GM23338 (cell line): ENCODE results near the gene SLC13A3.

ENCODE experiments used
- EZH2 ChIP-seq: fragments of 200-600 bp; sonication (generic); IDR thresholded peaks from one replicate; pipeline ENCODE4 v1.8.0; 2017; ENCODE audit warnings: antibody characterized with exemption, mild to moderate bottlenecking, low read depth; ENCODE audit not compliant: unreplicated experiment
- EZH2phosphoT487 ChIP-seq: fragments of 200-600 bp; sonication (generic); IDR thresholded peaks from one replicate; pipeline ENCODE4 v1.8.1; 2018; ENCODE audit warnings: antibody characterized with exemption; ENCODE audit not compliant: unreplicated experiment
- POLR2AphosphoS5 ChIP-seq: IDR thresholded peaks from 2 replicates; pipeline ENCODE4 v1.6.1; 2016; ENCODE audit warnings: antibody characterized with exemption, low read depth
- TF ChIP-seq, protein P1 (sequence below), 2 experiments: fragments of 200-600 bp in 1 of 2; sonication (generic) in 1 of 2; conservative IDR thresholded peaks; 2 replicates each; pipeline versions ENCODE4 v1.5.1 to v1.6.1; 2016 to 2017; ENCODE audit warnings: antibody characterized with exemption in 2 of 2, low read depth in 2 of 2, mild to moderate bottlenecking in 2 of 2, moderate library complexity in 1 of 2

DNA sequence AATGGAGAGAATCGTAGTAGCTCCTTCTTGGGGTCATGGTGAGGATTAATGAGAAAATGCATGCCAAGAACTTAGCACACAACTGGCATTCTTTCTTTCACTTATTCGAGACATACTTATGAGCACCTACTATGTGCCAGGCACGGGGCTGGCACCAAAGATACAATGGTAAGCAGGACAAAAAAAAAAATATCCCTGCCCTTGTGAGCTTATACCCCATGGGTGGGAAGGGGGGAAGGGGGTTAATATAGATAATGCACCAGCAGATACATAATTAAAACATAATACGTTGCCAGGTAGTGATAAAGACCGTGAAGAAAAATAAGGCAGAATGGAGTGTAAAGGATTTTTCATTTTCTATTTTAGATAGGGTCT is 8.3 kb downstream of the SLC13A3 start:
- TF ChIP-seq, protein P1, sequence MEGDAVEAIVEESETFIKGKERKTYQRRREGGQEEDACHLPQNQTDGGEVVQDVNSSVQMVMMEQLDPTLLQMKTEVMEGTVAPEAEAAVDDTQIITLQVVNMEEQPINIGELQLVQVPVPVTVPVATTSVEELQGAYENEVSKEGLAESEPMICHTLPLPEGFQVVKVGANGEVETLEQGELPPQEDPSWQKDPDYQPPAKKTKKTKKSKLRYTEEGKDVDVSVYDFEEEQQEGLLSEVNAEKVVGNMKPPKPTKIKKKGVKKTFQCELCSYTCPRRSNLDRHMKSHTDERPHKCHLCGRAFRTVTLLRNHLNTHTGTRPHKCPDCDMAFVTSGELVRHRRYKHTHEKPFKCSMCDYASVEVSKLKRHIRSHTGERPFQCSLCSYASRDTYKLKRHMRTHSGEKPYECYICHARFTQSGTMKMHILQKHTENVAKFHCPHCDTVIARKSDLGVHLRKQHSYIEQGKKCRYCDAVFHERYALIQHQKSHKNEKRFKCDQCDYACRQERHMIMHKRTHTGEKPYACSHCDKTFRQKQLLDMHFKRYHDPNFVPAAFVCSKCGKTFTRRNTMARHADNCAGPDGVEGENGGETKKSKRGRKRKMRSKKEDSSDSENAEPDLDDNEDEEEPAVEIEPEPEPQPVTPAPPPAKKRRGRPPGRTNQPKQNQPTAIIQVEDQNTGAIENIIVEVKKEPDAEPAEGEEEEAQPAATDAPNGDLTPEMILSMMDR (conservative IDR thresholded peaks at IDR 0.05; ENCODE audit: low read depth in 2 of 2), result no peak
- TF ChIP-seq POLR2AphosphoS5 (no peak), EZH2 (no peak), EZH2phosphoT487 (no peak)
